HCT116 (cell line): ENCODE measurements around the gene ANKRD9.

Experiments used
- CBX3 ChIP-seq: IDR thresholded peaks from 2 replicates; pipeline ENCODE4 v1.6.1; 2012; ENCODE audit warnings: low read depth
- EZH2phosphoT487 ChIP-seq: fragments of 200-600 bp; IDR thresholded peaks from 2 replicates; pipeline ENCODE4 v1.6.1; 2018; ENCODE audit warnings: antibody characterized with exemption, borderline replicate concordance
- POLR2A ChIP-seq: IDR thresholded peaks from 2 replicates; pipeline ENCODE4 v1.7.0; 2011; ENCODE audit warnings: borderline replicate concordance; ENCODE audit not compliant: insufficient read depth, insufficient read length; ENCODE audit errors: extremely low read depth
- TCF7L2 ChIP-seq: IDR thresholded peaks from 2 replicates; pipeline ENCODE4 v1.7.0; 2011; ENCODE audit warnings: borderline replicate concordance, inconsistent platforms; ENCODE audit not compliant: insufficient read depth, insufficient read length; ENCODE audit errors: extremely low read depth
- TF ChIP-seq, protein P1 (sequence below), 3 experiments: fragments of 200-600 bp in 1 of 3; sonication (generic) in 1 of 3; IDR thresholded peaks in 2 of 3; conservative IDR thresholded peaks in 1 of 3; 2 replicates each; pipeline ENCODE4 v1.5.1; 2012 to 2017; ENCODE audit warnings: low read depth in 2 of 3, low read length in 2 of 3, antibody characterized with exemption in 1 of 3, borderline replicate concordance in 1 of 3, control low read depth in 1 of 3, mild to moderate bottlenecking in 1 of 3, mixed read lengths in 1 of 3, mixed run types in 1 of 3, moderate library complexity in 1 of 3; ENCODE audit not compliant: insufficient read depth in 1 of 3

DNA sequence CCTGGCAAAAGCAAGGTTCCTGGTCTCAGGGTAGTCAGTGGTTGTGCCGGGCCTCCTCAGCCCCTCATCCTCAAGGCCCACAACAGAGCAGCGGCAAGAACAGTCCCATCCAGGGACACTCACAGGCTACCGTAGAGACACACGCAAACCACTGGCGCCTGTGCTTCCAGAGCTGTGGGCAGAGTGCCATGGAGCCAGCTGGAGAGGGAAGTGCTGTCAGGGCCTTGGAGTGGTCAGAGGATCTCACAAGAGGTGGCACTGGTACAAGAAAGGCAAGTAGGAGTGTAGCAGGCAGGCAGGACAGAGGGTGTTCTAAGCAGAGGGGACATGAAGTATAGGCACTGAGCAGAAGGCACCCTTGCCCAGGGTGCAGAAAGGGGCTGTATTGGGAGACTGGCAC is 34.6 kb downstream of the ANKRD9 start:
- TF ChIP-seq POLR2A, result no peak
- TF ChIP-seq, protein P1, sequence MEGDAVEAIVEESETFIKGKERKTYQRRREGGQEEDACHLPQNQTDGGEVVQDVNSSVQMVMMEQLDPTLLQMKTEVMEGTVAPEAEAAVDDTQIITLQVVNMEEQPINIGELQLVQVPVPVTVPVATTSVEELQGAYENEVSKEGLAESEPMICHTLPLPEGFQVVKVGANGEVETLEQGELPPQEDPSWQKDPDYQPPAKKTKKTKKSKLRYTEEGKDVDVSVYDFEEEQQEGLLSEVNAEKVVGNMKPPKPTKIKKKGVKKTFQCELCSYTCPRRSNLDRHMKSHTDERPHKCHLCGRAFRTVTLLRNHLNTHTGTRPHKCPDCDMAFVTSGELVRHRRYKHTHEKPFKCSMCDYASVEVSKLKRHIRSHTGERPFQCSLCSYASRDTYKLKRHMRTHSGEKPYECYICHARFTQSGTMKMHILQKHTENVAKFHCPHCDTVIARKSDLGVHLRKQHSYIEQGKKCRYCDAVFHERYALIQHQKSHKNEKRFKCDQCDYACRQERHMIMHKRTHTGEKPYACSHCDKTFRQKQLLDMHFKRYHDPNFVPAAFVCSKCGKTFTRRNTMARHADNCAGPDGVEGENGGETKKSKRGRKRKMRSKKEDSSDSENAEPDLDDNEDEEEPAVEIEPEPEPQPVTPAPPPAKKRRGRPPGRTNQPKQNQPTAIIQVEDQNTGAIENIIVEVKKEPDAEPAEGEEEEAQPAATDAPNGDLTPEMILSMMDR (IDR thresholded peaks at IDR 0.05 in 2 of 3, conservative IDR thresholded peaks at IDR 0.05 in 1 of 3; ENCODE audit: borderline replicate concordance in 1 of 3, insufficient read depth in 1 of 3, low read depth in 2 of 3, low read length in 2 of 3), result no peak
- no peak for TF ChIP-seq CBX3
- no peak for TF ChIP-seq EZH2phosphoT487
- no peak for TF ChIP-seq TCF7L2
